ENCODE results near the gene TCEANC2.

Gene TCEANC2

DNA sequence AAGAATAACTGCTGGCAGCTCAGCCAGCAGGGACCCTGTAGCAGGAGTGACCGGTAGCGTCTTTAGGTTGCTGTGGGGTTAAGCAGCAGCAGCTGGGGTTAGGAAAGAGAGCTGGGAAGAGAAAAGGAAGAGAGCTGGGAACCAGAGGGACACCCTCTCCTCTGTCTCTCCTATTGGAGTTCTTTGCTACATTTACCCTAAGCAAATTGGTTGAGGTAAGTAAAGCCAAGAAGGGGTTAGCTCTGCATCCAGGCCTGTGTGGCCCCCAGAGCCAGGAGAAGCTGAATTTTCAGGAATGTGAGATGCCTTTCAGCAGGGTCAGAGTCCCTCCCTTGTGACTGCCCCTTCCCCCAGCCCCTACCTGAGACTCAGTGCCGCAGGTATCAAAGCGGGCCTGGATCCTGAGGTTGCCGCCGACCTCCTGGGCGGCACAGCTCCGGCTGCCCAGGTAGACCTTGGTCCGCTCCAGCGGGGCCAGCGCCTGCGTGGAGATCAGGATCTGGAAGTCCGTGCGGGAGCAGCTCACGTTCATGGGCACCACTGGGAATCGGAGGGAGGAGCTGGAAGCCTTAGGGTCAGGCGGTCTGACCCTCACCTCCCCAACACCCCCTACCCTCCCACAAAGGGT lies 83.0 kb downstream of the TCEANC2 start:
- DNase-seq (ENCODE audit: low read depth in 2 of 2) = no peak

DNA sequence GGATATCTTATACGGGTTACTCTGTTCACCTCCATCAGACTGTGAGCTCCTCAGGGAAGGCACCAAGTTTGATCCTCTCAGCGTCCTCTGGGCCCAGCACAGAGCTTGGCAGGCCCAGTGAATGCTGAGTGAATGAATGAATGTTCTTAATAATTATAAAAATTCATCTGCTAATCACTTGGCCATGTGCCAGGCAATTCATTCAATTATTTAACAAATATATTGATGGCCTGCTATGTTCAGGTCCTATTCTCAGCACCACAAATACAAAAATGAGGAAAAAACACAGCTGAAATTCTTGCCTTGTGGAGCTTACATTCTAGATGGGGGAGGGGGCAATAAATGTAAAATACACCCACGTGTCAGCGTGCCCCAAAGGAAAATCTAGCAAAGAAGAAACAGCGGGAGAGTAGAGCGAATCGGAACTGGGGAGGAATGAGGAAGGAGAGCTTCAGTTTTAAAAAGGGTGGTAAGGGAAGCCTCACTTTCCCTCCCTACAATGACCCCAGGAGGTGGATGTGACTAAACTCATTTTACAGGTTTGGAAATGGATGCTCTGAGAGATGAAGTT lies 83.6 kb downstream of the TCEANC2 start:
- no peak for DNase-seq (ENCODE audit: low read depth in 2 of 2)

DNA sequence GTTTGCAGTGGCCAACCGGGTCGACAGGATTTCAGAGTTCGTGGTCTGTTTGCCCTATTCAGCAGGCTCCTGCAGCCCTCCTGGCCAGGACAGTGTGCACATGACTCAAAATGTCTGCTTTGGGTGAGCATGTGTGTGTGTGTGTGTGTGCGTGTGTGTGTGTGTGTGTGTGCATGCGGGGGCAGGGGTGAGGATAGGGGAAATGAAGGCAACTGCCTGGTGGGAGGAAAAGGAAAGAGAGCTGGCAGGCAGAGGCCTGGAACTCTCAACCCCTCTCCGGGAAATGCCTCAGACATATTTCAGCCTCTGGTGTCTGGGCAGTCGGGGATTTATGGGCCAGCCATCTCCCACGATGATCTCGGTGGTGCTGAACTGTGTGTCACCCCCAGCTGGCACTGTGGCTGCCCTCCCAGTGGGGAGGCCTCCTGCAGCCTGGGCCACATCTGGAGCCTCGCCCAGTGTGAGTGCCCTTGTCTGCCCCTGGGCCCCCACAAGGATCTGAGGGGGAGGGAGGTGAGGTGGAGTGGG lies 84.2 kb downstream of the TCEANC2 start:
- DNase-seq (ENCODE audit: low read depth in 2 of 2) = no peak

DNA sequence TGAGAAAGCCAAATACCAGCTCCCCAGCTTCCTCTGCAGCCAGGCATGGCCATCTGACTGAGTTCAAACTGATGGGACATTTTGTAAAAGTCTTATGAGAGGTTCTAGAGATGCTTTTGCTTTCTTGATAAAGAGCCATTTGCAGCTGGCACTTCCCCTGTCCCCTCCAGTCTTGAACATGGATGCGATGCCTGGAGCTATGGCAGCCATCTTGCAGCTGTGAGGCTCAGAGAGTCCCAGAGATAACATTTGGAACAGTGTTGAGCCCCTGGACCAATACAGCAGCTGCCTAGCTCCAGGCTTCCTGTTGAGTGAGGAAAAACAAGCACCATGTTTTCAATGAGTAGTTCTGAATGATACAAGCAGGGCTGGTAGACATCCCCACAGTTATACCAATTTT lies 85.6 kb downstream of the TCEANC2 start:
- DNase-seq (ENCODE audit: low read depth in 2 of 2) = no peak

DNA sequence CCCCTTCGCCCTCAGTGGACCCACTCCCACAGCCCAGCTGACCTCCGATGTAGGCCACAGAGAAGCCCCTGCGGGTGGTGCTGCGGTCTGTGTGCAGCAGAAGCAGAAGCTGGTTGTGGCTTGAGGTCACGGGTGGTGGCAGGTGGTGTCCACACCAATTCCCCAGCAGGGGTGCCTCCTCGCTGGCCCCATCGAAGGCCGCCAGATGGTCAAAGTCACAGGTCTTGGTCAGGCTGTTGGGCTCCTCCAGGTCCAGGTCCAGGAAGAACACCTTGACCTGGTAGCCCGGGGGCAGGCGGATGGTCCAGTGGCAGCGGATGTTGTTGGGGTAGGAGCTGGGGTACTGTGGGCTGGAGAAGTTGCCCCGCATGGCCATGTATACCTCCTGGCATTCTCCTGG lies 86.3 kb downstream of the TCEANC2 start:
- DNase-seq (ENCODE audit: low read depth in 2 of 2) = no peak

DNA sequence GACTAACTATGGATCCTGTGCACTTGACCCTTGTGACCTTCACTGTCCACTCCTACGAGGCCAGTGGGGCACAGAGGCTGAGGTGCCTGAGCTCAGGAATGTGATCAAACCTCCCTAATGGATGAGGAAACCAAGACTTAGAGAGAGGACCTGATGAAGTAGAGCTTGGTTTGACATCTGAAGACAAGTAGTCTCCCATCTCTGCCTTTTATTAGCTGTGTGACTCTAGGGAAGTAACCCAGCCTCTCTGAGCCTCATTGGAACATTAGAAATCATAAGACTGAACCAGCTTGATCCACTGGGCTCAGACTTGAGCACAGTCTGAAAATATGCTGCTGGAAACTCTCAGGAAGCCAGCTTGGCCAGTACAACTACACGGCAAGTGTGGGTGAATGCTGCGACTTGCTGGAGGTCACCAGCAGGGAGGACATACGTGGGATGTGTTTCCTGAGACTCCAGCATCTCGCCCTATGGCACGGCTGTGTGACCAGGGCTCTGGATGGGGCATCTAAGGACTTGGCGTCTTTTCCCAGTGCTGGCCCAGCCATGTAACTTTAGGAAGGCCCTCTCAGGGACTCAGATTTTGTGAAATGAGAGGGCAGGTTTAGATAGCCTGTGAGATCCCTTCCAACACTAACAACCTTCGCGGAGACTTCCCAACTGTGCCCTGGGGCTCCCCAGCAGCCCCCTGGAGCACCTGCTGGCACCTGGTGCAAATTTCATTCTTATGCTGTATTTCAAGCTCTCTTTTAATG lies 88.9 kb downstream of the TCEANC2 start:
- DNase-seq (ENCODE audit: low read depth in 2 of 2) = no peak

DNA sequence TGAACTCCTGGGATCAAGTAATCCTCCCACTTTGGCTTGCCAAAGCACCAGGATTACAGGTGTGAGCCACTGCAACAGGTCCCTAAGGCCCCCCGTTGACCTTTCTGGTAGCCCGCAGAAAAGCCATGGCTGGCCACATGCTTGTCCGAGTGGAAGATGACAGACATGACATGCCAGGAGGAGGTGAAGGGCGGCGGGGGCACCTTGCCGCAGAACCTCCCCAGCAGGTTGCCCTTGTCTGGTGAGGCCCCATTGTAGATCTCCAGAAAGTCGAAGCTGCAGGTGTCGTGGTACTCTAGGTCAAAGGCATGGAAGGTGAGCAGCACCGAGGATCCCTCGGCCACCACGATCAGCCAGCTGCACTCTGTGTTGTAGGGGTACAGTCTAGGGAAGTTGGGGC lies 91.0 kb downstream of the TCEANC2 start:
- DNase-seq (ENCODE audit: low read depth in 2 of 2) = no peak

DNA sequence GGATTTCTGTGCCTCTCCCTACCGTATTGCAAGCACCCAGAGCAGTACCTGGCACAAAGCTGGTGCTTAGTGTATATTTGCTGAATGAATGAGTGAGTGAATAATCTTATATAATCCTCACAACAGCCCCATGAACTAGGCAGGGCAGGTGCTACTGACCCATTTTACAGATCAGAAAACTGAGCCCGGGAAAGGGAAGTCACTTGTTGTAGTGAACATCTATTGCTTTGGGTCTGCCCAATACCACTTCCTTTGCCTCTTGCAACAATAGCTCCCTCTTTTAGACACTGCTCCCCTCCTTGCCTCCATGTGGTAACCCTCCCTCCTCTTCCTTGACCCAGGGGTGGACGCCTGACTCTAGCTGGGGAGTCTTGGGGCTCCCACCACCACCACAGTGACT lies 96.3 kb downstream of the TCEANC2 start:
- no peak for DNase-seq (ENCODE audit: low read depth in 2 of 2)

DNA sequence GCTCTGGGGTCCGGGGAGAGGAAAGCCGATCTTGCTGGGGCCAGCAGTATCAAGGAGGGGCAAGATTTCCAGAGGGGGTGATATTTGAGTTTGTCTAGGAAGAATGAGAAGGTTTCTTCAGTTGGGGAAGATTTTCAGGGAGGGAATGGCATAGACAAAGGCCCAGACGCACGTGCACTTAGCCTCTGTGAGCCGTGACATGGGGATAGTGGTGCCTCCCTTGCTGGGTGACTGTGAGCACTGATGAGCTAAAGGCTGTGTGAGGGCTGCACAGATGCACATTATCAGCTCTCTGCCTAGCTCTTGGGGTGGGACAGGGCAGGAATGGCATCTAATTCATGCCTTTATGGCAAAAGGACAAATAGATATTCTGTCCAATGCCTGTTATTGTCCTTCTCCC lies 97.6 kb downstream of the TCEANC2 start:
- DNase-seq (ENCODE audit: low read depth in 2 of 2) = no peak

DNA sequence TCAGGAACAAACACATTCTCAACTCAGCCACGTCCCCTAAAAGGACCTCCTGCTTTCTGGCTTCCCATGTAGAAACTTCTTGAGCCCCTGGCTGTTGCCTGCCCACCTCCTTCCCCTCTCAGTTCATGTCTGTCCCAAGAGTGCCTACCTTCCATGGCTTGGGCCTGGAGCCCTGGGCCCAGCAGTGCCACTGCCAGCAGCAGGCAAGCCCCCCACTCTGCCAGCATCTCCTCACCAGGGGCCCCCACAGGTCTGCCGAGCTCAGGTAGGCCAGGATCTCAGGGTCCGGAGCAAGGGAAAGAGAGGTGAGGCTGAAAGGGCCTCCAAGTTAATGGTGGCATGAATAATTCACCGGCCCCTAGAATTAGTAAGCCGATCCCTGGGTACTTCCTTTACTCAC lies 99.3 kb downstream of the TCEANC2 start, which contains the start of gene CDCP2:
CDCP2 (minus strand) TSS at position 305 of the 400 bp plus-strand sequence; CDS start at position 227, 78 bp downstream.
- no peak for DNase-seq (ENCODE audit: low read depth in 2 of 2)

DNA sequence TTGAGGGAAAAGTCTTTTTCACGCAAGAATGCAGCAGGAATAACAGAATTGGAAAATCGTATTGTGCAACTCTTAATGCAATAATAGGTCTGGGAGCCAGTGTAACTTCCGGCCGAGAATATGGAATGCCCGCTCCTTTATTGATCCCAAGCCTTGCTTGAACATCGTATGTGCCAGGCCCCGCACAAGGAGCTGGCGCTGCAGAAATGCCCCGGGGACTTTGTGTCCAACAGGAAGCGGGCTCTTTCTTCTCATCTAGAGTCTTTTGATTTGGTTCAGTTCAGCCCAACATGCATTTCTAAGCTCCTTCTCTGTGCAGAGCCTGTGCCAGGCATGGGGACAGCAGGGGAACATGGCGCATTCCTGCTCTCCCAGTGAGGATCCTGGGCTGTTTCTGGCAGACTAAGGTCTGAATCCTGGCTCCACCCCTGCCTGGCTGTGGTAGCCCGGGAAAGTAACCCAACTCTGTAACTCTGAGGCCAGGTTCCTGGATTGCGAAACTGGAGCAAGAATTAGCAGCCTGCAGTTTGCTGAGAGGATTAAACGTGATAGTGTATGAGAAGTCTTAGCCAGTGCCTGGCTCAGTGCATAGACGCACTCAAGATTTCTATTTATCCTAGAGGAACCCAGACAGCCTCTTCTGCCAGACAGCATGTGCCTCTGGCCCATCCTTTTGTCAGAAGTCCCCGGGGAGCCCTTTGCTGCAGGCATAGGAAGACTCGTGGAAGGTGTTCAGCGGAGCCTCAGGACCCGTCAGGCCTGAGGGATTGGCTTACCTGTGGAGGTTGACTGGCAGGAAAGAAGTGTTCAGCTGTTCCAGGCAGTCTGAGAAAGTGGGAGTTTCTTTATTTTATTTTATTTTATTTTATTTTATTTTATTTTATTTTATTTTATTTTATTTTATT lies 100.4 kb downstream of the TCEANC2 start:
- no peak for DNase-seq (ENCODE audit: low read depth in 2 of 2)
